Diencephalon (tissue), 1 donor: Measurements from ENCODE around the gene TCF23. TPM values are rescaled to one million over a fixed set of nuclear protein-coding genes. Genes with fewer than 3 reads are reported as not detected.

Experiments used
- total RNA-seq: library from RNA; depleted of rRNA; stranded (reverse); fragments of >200 nt; gene quantifications from one replicate; pipeline ENCODE4 v1.2.3, GENCODE V29; 2014

Gene TCF23
- total RNA-seq = not detected

DNA sequence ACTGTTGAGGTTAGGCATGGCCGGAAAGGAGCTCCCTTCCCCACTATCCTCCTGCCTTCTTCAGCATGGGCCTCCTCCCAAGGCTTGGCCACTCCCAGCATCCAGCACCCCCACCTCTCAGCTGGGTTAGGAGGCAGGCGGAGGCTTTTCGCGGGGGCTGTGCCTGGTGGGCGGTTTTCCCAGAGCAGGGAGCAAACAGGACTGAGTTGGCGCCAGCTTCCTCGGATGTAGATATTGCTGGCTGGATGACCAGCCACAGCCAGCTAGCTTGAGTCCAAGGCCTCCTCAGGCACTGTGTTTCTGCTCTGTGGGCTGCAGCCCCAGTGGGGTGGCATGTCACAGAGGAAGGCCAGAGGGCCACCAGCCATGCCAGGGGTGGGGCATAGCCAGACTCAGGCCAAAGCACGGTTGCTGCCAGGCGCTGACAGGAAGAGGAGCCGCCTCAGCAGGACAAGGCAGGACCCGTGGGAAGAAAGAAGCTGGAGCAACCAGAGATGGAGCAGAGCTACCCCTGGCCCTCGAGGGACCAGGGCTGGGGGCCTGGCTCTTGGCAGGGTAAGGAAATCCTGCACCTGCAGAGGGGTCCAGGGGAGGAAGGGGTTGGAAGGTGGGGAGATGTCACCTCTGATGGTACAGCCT is at the start of gene TCF23:
Gene TCF23 (plus strand): TSS at position 204 of the 639 bp plus-strand sequence. CDS start 130 bp downstream, at position 334.

GRCh38 chr2:27118525-27119329 is 30.1 kb upstream of the TCF23 start, which contains the start of gene CGREF1:
Gene CGREF1, minus strand, starts transcription at chr2:27119128. Its CDS starts 14,762 bp downstream, at chr2:27104366.

DNA sequence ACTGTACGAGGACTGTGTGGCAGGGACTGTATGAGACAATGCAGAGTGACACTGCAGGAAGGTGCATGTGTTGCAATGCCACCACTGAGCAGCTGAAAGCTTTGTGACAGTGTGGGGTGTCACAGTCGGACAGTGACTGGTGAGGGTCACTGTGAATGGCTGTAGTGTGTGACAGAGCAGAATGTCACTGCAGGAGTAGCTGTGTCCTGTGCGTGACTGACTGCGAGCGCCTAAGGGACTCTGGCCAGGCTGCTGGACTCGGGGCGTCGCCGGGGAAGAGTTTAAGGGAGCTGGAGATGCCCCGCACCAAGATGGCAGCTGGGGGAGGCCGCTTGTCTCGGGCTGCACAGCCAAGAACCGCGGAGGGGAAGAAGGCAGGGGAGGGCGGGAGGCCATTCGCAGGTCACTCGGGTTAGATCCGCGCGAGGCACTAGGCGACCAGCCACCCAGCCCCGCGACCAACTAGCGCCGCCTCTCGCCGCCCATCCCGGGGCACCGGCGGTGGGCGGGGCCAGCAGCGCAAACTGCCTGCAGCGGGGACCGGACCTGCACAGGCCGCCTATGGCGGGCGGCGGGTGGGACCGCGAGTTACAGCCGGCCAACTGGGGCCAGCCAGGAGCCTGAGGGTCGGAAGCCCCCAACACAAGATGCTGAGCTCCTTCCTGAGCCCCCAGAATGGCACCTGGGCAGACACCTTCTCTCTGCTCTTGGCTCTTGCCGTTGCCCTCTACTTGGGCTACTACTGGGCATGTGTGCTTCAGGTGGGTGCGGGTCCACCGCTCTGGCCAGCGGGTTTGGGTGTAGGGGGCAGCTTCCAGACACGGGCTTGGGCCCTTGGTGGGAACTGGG is 25.3 kb upstream of the TCF23 start, which contains the start of gene ABHD1:
Gene ABHD1 (plus strand): TSS at position 514 of the 849 bp plus-strand sequence. CDS start 134 bp downstream, at position 648.

DNA sequence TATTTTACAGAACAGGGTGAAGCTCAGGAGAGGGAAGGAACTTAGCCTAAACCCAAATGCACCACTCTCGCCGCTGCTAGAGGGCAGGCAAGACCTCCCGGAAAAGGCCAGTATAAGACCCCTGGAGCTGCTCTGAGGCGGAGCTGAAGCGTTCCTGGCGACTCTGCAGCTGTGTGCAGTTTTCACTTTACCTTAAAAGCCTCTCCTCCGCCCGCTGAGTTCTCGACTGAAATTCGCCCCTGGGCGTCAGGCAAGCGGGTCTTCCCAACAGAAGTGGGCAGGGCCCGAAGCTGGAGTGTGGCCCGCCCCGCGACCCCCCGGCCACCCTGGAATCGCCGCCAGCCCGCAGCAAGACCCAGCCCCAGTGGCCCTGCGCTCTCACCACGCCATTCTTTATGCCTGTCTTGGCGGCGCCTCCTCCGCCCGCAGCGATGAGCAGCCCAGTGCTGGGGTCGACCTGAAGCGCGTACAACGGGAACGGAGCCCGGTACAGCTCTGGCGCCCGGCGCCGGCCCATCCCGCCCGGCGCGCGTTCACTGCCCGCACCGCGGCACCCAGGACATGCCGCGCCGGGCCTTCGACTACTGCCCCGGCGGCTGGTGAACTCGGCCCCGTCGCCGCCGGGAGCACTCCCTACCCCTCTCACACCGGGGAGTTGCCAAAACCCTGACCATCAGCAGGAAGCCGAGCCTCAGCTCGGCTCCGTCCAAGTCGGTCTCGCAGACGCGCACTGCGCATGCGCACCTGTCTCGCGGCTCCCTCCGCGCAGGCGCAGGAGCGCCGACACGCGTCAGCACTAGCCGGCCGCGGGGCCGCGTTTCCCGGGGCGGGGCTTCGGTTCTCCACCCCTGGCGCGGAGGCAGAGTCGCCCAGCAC is 14.7 kb upstream of the TCF23 start, which contains the start of gene PREB:
Gene PREB (minus strand): TSS at position 732 of the 876 bp plus-strand sequence. CDS start 215 bp downstream, at position 517.

GRCh38 chr2:27139310-27139709 is 9.5 kb upstream of the TCF23 start, which contains the start of gene PRR30:
Gene PRR30, minus strand, starts transcription at chr2:27139410. Its CDS starts 1,081 bp downstream, at chr2:27138329.

Other genes starting within 250 kb of the TCF23 start
- 39.9 TPM for gene MAPRE3, start 178.4 kb upstream of the TCF23 start, total RNA-seq
- 14.5 TPM for gene TMEM214, start 116.0 kb upstream of the TCF23 start, total RNA-seq
- 28.6 TPM for gene AGBL5, start 97.3 kb upstream of the TCF23 start, total RNA-seq
- 158 TPM for gene OST4, start 77.3 kb upstream of the TCF23 start, total RNA-seq
- 6.2 TPM for gene EMILIN1, start 70.4 kb upstream of the TCF23 start, total RNA-seq
- 8.8 TPM for gene KHK, start 62.2 kb upstream of the TCF23 start, total RNA-seq
- gene CGREF1, start 29.9 kb upstream of the TCF23 start, total RNA-seq = 28.8 TPM
- gene ABHD1, start 25.2 kb upstream of the TCF23 start, total RNA-seq = 0.46 TPM
- gene PREB, start 14.4 kb upstream of the TCF23 start, total RNA-seq = 24.7 TPM
- gene PRR30, start 9.6 kb upstream of the TCF23 start, total RNA-seq = not detected
- gene ATRAID, start 63.0 kb downstream of the TCF23 start, total RNA-seq = 57.7 TPM
- gene SLC5A6, start 63.3 kb downstream of the TCF23 start, total RNA-seq = 27.7 TPM
- 27.2 TPM for gene CAD, start 68.4 kb downstream of the TCF23 start, total RNA-seq
- 2.1 TPM for gene SLC30A3, start 114.0 kb downstream of the TCF23 start, total RNA-seq
- 0.23 TPM for gene DNAJC5G, start 126.4 kb downstream of the TCF23 start, total RNA-seq
- not detected for gene TRIM54, start 133.4 kb downstream of the TCF23 start, total RNA-seq
- 0.92 TPM for gene UCN, start 159.4 kb downstream of the TCF23 start, total RNA-seq
- 45.7 TPM for gene MPV17, start 174.1 kb downstream of the TCF23 start, total RNA-seq
- gene GTF3C2, start 207.8 kb downstream of the TCF23 start, total RNA-seq = 32.3 TPM
- 23.8 TPM for gene EIF2B4, start 221.3 kb downstream of the TCF23 start, total RNA-seq
- 66.0 TPM for gene SNX17, start 221.6 kb downstream of the TCF23 start, total RNA-seq
- 14.1 TPM for gene ZNF513, start 231.7 kb downstream of the TCF23 start, total RNA-seq